Right lobe of liver (tissue), 6 donors: ENCODE measurements around the gene CTNND2. TPM values are rescaled to one million over a fixed set of nuclear protein-coding genes. Genes with fewer than 3 reads are reported as not detected.

ENCODE experiments used
- ATAC-seq, 4 donors: fragments of 200-7000 bp; cut with Tn5 transposase; one replicate each; pipeline ENCODE4 v1.9.1; 2020; ENCODE audit warnings: mild to moderate bottlenecking in 4 of 4, moderate library complexity in 4 of 4
- DNase-seq, 3 donors: peaks; one replicate each; pipeline ENCODE4 v3.0.0-alpha.2; 2020
- H3K27ac ChIP-seq, 3 donors: fragments of 200-600 bp; one replicate each; pipeline ENCODE4 v1.8.0; 2022
- H3K27me3 ChIP-seq, 2 donors: fragments of 200-600 bp; one replicate each; pipeline ENCODE4 v1.8.0; 2022
- H3K36me3 ChIP-seq, 4 donors: fragments of 200-600 bp; sonication (generic) in 1 of 4; one replicate each; pipeline versions ENCODE4 v1.5.1 to v1.8.0; 2017 to 2022; ENCODE audit warnings: control low read depth in 1 of 4
- H3K4me1 ChIP-seq, 4 donors: fragments of 200-600 bp; sonication (generic) in 1 of 4; one replicate each; pipeline versions ENCODE4 v1.5.1 to v1.8.0; 2017 to 2022; ENCODE audit warnings: control low read depth in 1 of 4
- H3K4me3 ChIP-seq, 3 donors: fragments of 200-600 bp; one replicate each; pipeline ENCODE4 v1.8.0; 2022
- H3K9me3 ChIP-seq, 4 donors: fragments of 200-600 bp; sonication (generic) in 1 of 4; one replicate each; pipeline versions ENCODE4 v1.5.1 to v1.8.0; 2017 to 2022; ENCODE audit warnings: control low read depth in 1 of 4
- CTCF ChIP-seq, 4 donors: fragments of 200-600 bp in 3 of 4; fragments of 450-650 bp in 1 of 4; IDR thresholded peaks; one replicate each; pipeline versions ENCODE4 v1.5.1 to v1.8.0; 2016 to 2022; ENCODE audit warnings: antibody characterized with exemption in 4 of 4, mild to moderate bottlenecking in 2 of 4
- POLR2A ChIP-seq: fragments of 450-650 bp; IDR thresholded peaks from one replicate; pipeline ENCODE4 v1.6.1; 2017; ENCODE audit warnings: antibody characterized with exemption, mild to moderate bottlenecking
- WGBS: methylation state at CpG from one replicate; pipeline ENCODE4 v1.1.6; 2018; ENCODE audit warnings: low coverage, low lambda C conversion rate; ENCODE audit not compliant: insufficient coverage; ENCODE audit errors: missing lambda C conversion rate; 5-methylcytosine and 5-hydroxymethylcytosine counted together
- intact Hi-C, 2 donors: fragments of 100-400 bp; cut with DNase I; formaldehyde crosslinking; loops; one replicate each; pipeline versions ENCODE4 v1.11.2 to v1.14.1; 2022
- total RNA-seq, 6 experiments: library from RNA; depleted of rRNA in 2 of 6; stranded (reverse); fragments of >200 nt in 2 of 6; fragmentation: NEBNext Ultra II Directional in 3 of 6; extraction: Animal tissue kit (Norgen Biotek cat#: 25700) in 3 of 6; gene quantifications; one replicate each; pipeline versions ENCODE4 v1.1.0 to v1.2.4, GENCODE V29; 2016 to 2023
- donor health status: DM: no; HTN: yes; CAD: no.
- donor health status: DM: no; HTN: no; CAD: no.
- donor health status: DM: no; HTN: no; CAD: no.
- donor health status: DM: no; HTN: yes; CAD: no.
- donor health status: DM: no; HTN: yes; CAD: no.

CTNND2 gene
- total RNA-seq, 6 experiments from 2014 or later = 0.06 to 1.5 (median 1.1) TPM

- TF ChIP-seq CTCF (IDR thresholded peaks at IDR 0.05) (no peak), POLR2A (no peak)
- no peaks in the 10 kb centered on the region for H3K36me3 ChIP-seq
- no peak overlapping the region for H3K27ac ChIP-seq
- DNase-seq (no peak), ATAC-seq (no peak)
- H3K4me1 ChIP-seq = no peaks in the 10 kb centered on the region
- no peaks in the 10 kb centered on the region for H3K27me3 ChIP-seq
- intact Hi-C loops = no loop called here
- WGBS = no CpG with 5 or more reads among the region's 1 CpG
- H3K4me3 ChIP-seq = no peak overlapping the region
- no peaks in the 10 kb centered on the region for H3K9me3 ChIP-seq
Measured at GRCh38 chr5:11650936-11651335, 253.3 kb downstream of the CTNND2 start.

GRCh38 chr5:11646141-11646540 lies 258.1 kb downstream of the CTNND2 start:
- intact Hi-C loops = no loop called here
- ATAC-seq (no peak), DNase-seq (no peak)
- no peaks in the 10 kb centered on the region for H3K36me3 ChIP-seq
- no peak overlapping the region for H3K27ac ChIP-seq
- no peaks in the 10 kb centered on the region for H3K9me3 ChIP-seq
- WGBS = 35% methylated on average over 3 of the region's 3 CpGs
- H3K27me3 ChIP-seq = no peaks in the 10 kb centered on the region
- no peak overlapping the region for H3K4me3 ChIP-seq
- no peaks in the 10 kb centered on the region for H3K4me1 ChIP-seq
- TF ChIP-seq POLR2A (no peak), CTCF (IDR thresholded peaks at IDR 0.05) (no peak)

GRCh38 chr5:11642438-11642837 lies 261.8 kb downstream of the CTNND2 start:
- no peaks in the 10 kb centered on the region for H3K4me1 ChIP-seq
- no peaks in the 10 kb centered on the region for H3K27me3 ChIP-seq
- no peaks in the 10 kb centered on the region for H3K36me3 ChIP-seq
- no peaks in the 10 kb centered on the region for H3K9me3 ChIP-seq
- H3K4me3 ChIP-seq = no peak overlapping the region
- TF ChIP-seq CTCF (IDR thresholded peaks at IDR 0.05) = no peak
- no peak for TF ChIP-seq POLR2A
- H3K27ac ChIP-seq = no peak overlapping the region
- DNase-seq (no peak), ATAC-seq (no peak)
- intact Hi-C loops = no loop called here
- 17% methylated on average over 3 of the region's 3 CpGs for WGBS

GRCh38 chr5:11640158-11640873 lies 263.9 kb downstream of the CTNND2 start:
- 83% methylated on average over 4 of the region's 4 CpGs for WGBS
- Histone ChIP-seq H3K36me3 (no peaks in the 10 kb centered on the region), H3K4me1 (no peaks in the 10 kb centered on the region), H3K27ac (no peak overlapping the region), H3K4me3 (no peak overlapping the region), H3K9me3 (no peaks in the 10 kb centered on the region), H3K27me3 (no peaks in the 10 kb centered on the region)
- DNase-seq (no peak), ATAC-seq (no peak)
- intact Hi-C loops = no loop called here
- TF ChIP-seq POLR2A = no peak
- no peak for TF ChIP-seq CTCF (IDR thresholded peaks at IDR 0.05)
